HG03039 (cell line): ENCODE data around the gene FSHR.

Source experiments
- ATAC-seq: cut with Tn5 transposase; IDR thresholded peaks from one replicate; pipeline ENCODE4 v1.9.1; 2021; ENCODE audit warnings: mild to moderate bottlenecking, moderate library complexity; ENCODE audit not compliant: unreplicated experiment

FSHR gene

GRCh38 chr2:48915227-48915626 lies 239.1 kb downstream of the FSHR start:
- ATAC-seq = no peak

- ATAC-seq = no peak
Observed at GRCh38 chr2:48914477-48915089, 239.7 kb downstream of the FSHR start.
